ENCODE measurements around the gene SLC35F1.
"Not testable (repeated sequence)": the region's sequence is repeated elsewhere in the genome, so short reads cannot be mapped to it uniquely, and the experiment has no call there.

DNA sequence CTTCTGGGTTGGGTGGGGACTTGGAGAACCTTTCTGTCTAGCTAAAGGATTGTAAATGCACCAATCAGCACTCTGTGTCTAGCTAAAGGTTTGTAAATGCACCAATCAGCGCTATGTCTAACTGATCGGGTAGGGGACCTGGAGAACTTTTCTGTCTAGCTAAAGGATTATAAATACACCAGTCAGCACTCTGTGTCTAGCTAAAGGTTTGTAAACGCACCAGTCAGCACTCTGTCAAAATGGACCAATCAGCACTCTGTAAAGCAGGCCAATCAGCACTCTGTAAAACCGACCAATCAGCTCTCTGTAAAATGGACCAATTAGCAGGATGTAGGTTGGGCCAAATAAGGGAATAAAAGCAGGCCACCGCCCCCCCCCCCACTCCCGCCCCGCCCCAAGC, 58.7 kb downstream of the SLC35F1 start:
- not testable (repeated sequence) for TF ChIP-seq POLR2A (IDR thresholded peaks at IDR 0.05)
- TF ChIP-seq, protein P1, sequence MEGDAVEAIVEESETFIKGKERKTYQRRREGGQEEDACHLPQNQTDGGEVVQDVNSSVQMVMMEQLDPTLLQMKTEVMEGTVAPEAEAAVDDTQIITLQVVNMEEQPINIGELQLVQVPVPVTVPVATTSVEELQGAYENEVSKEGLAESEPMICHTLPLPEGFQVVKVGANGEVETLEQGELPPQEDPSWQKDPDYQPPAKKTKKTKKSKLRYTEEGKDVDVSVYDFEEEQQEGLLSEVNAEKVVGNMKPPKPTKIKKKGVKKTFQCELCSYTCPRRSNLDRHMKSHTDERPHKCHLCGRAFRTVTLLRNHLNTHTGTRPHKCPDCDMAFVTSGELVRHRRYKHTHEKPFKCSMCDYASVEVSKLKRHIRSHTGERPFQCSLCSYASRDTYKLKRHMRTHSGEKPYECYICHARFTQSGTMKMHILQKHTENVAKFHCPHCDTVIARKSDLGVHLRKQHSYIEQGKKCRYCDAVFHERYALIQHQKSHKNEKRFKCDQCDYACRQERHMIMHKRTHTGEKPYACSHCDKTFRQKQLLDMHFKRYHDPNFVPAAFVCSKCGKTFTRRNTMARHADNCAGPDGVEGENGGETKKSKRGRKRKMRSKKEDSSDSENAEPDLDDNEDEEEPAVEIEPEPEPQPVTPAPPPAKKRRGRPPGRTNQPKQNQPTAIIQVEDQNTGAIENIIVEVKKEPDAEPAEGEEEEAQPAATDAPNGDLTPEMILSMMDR (IDR thresholded peaks at IDR 0.05), result not testable (repeated sequence)
